C4-2B (cell line): ENCODE data around the gene OSBPL6.

Experiments
- ZFX ChIP-seq: fragments of 450-650 bp; IDR thresholded peaks from 2 replicates; pipeline ENCODE4 v1.6.1; 2017
- TF ChIP-seq, protein P1 (sequence below): fragments of 450-650 bp; conservative IDR thresholded peaks from 2 replicates; pipeline ENCODE4 v1.5.1; 2017; ENCODE audit warnings: mild to moderate bottlenecking

DNA sequence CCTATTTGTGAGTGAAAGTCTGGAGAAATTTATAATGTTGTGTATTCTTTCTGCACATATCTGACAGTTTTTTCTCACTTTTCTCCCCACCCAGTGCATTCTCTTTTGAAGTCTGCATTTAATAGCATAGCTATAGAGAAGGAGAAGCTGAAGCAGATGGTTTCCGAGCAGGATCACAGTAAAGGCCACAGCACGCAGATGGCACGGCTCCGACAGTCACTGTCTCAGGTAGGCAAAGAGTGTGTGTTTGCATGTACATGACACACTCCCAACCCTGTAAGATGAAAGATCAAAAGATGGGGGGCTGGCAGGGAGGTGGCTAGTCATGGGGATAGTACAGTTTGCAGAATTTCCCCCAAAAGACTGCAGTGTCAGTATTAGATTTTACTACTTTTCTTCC, 167.3 kb downstream of the OSBPL6 start:
- TF ChIP-seq, protein P1, sequence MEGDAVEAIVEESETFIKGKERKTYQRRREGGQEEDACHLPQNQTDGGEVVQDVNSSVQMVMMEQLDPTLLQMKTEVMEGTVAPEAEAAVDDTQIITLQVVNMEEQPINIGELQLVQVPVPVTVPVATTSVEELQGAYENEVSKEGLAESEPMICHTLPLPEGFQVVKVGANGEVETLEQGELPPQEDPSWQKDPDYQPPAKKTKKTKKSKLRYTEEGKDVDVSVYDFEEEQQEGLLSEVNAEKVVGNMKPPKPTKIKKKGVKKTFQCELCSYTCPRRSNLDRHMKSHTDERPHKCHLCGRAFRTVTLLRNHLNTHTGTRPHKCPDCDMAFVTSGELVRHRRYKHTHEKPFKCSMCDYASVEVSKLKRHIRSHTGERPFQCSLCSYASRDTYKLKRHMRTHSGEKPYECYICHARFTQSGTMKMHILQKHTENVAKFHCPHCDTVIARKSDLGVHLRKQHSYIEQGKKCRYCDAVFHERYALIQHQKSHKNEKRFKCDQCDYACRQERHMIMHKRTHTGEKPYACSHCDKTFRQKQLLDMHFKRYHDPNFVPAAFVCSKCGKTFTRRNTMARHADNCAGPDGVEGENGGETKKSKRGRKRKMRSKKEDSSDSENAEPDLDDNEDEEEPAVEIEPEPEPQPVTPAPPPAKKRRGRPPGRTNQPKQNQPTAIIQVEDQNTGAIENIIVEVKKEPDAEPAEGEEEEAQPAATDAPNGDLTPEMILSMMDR: no peak
- TF ChIP-seq ZFX: no peak
